NB4 (cell line): ENCODE measurements around the gene SERPINF2.

Experiments
- DNase-seq: peaks from one replicate; pipeline ENCODE4 v3.0.0; 2010; ENCODE audit warnings: low read depth
- H3K4me3 ChIP-seq: one replicate; pipeline ENCODE4 v1.5.1; 2011; ENCODE audit warnings: mild to moderate bottlenecking, low read depth, low read length, moderate library complexity
- CTCF ChIP-seq: IDR thresholded peaks from one replicate; pipeline ENCODE4 v1.5.1; 2012; ENCODE audit warnings: low read depth, low read length
- MAX ChIP-seq: IDR thresholded peaks from 2 replicates; pipeline ENCODE4 v1.6.1; 2011; ENCODE audit warnings: low read depth, low read length
- MYC ChIP-seq: IDR thresholded peaks from 2 replicates; pipeline ENCODE4 v1.6.1; 2011; ENCODE audit warnings: low read depth, low read length
- POLR2A ChIP-seq: IDR thresholded peaks from 2 replicates; pipeline ENCODE4 v1.6.1; 2011; ENCODE audit warnings: mild to moderate bottlenecking; ENCODE audit not compliant: insufficient read length; ENCODE audit errors: extremely low read depth

Gene SERPINF2

GRCh38 chr17:1774390-1775176, 31.9 kb downstream of the SERPINF2 start:
- no peak for DNase-seq
- no peak for TF ChIP-seq MYC
- TF ChIP-seq POLR2A: no peak
- no peak for TF ChIP-seq CTCF
- TF ChIP-seq MAX: no peak
- H3K4me3 ChIP-seq: no peak overlapping the region

GRCh38 chr17:1776328-1776727, 33.7 kb downstream of the SERPINF2 start:
- H3K4me3 ChIP-seq: no peak overlapping the region
- no peak for TF ChIP-seq POLR2A
- TF ChIP-seq MYC: no peak
- TF ChIP-seq MAX: no peak
- no peak for TF ChIP-seq CTCF
- DNase-seq: no peak

GRCh38 chr17:1776857-1777256, 34.2 kb downstream of the SERPINF2 start:
- no peak for DNase-seq
- TF ChIP-seq MAX (no peak), POLR2A (no peak), MYC (no peak), CTCF (no peak)
- no peak overlapping the region for H3K4me3 ChIP-seq

GRCh38 chr17:1779571-1780131, 37.0 kb downstream of the SERPINF2 start:
- H3K4me3 ChIP-seq: no peak overlapping the region
- TF ChIP-seq POLR2A: no peak
- no peak for TF ChIP-seq MAX
- no peak for TF ChIP-seq MYC
- no peak for TF ChIP-seq CTCF
- no peak for DNase-seq

GRCh38 chr17:1782171-1782567, 39.5 kb downstream of the SERPINF2 start:
- no peak for TF ChIP-seq POLR2A
- TF ChIP-seq MYC: no peak
- no peak for TF ChIP-seq MAX
- TF ChIP-seq CTCF: no peak
- no peak for DNase-seq
- H3K4me3 ChIP-seq: no peak overlapping the region
